Measurements from ENCODE around the gene SCN3B.

DNA sequence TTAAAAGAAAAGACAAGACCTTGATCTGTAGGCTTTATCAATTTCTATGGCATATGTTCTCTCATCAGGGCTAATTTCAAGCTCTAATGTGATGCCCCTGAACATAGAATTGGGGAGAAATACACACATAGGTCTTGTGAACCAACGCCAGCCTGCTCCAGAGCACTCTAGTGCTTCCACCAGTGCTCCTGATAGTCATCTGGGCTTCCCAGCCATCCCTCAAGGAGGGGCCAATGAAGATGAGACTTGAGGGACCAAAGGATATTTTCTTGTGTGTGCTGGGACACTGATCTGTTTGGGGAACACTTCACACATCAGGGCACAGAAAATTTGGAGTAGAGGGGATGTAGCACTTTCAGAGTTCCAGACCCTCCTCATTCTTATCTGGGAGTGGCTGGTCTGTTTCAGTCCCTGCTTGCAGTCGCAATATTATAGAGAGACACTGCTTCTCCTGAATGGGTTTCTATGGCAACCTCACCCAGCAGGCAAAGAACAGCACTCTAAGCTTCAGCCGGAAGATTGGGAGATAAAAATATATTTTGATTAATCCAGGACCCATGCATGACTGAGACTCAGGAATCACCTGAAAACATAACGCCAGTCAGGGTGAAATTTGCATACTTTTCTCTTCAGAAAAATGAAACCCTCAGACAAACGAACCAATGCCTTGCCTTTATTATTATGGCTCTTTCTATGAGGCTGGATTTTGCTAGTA, 28.4 kb upstream of the SCN3B start:
- TF ChIP-seq CTCF (IDR thresholded peaks at IDR 0.05; ENCODE audit: low read depth, low read length): no peak
- no peak for TF ChIP-seq POLR2A (IDR thresholded peaks at IDR 0.05; ENCODE audit: extremely low read depth, insufficient read length)
- no peak for TF ChIP-seq MAX (IDR thresholded peaks at IDR 0.05; ENCODE audit: low read depth, low read length)
- no peak for TF ChIP-seq MYC (IDR thresholded peaks at IDR 0.05; ENCODE audit: low read depth, low read length)
